Cerebellar cortex (tissue), 1 donor: ENCODE measurements around the gene IMPG2.

ENCODE experiments used
- DNase-seq: peaks from one replicate; pipeline ENCODE4 v3.0.0-alpha.2; 2015; ENCODE audit warnings: low spot score

The IMPG2 gene

DNA sequence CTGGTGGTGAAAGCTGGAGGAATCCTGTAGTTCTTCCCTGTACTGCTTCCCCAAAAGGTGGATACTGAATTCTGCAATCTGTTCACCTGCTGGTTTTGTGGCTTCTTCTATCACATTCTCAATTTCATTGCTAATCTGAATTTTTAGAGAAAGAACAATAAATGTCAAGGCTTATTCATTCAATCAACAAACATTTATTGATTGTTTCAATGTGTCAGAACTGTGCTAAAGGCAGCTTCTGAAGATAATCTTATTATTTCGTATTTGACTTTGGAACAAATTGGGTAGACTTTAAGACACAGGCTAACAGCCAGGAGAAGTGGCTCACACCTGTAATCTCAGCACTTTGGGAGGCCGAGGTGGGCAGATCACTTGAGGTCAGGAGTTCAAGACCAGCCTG lies 46.8 kb downstream of the IMPG2 start:
- DNase-seq, result no peak

DNA sequence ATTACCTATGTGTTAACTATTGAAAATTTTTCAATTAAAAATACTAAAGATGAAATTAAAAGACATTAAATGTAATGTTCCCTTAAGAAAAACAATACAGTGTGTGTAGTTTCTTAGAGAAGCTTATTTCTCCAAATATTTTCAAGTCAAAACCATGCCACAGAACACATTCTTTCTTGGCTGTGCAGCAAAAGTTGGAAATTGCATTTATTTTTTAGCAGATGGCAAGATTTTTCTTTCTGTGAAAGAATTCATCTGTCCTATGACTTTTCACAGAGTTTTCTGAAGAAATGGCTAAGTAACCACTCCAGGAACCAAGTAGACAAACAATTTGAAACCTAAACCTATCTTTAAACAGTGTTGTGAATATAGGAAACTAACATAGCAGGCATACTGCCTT lies 47.2 kb downstream of the IMPG2 start:
- DNase-seq, result no peak

- no peak for DNase-seq
These were observed 48.6 kb downstream of the IMPG2 start for GRCh38 chr3:101271728-101272127.

GRCh38 chr3:101270149-101270548 lies 50.2 kb downstream of the IMPG2 start:
- DNase-seq, result no peak

DNA sequence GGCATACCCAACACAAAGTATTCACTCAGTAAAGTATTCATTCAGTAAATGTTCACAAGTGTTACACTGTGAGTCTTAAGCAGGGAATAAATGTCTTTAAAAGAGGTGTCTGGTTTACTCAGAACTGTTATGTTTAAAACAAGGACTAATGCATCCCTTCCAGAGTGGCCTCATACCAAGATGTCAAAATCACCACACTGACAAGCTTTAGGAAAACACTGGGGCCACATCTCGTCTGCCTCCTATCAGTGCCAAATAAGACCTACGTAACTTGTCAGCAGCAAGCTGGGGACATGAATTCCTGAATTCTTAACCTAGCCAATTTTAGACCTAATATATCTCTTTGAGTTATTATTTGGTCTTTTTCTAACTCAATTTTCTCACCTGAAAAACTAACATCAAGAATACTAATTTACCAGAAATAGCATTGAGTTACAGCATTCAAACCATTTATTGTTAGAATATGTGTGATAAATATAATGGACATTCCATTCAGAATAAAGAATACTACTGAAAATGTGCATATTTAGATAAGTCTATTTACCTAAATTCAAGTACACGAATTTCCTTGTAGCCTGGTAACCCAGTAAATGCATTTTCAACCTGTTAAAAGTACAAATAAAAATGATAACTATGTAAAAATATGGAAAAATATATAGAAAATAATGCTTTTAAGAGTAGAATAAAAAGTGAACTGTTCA lies 51.3 kb downstream of the IMPG2 start:
- no peak for DNase-seq

DNA sequence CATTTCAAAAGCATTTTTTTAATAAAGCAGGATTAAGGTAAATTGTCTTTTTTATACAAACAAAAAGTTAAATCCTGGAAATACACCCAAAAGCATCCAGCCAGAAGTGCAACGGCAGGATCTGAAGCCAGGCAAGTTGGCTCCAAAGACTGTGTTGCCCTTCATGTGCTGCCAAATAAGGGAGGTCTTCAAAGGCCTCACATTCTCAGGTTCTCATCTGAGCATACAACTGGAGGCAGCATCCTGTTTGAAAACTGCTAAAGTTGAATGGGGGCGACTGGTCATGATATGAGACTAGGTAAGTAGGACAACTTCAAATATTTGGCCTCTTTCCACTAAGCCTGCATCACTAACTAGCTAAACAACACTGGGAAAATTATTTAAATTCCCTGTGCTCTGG lies 52.2 kb downstream of the IMPG2 start:
- DNase-seq, result no peak

GRCh38 chr3:101266566-101266965 lies 53.8 kb downstream of the IMPG2 start:
- DNase-seq, result no peak

DNA sequence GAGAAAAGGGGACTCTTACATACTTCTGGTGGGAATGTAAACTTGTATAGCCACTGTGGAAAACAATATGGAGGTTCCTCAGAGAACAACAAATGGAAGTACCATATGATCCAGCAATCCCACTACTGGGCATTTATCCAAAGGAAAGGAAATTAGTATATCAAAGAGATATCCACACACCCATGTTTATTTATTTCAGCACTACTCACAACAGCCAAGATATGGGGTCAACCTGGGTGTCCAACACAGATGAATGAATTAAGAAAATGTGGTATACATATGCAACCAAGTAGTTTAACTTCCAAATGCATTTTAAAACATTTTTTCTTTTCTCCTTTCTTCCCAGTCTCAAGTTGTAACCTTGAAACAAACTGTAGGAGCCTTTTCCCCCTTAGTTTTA lies 54.3 kb downstream of the IMPG2 start:
- DNase-seq, result no peak

- no peak for DNase-seq
These were observed 57.8 kb downstream of the IMPG2 start for GRCh38 chr3:101262393-101263240.

GRCh38 chr3:101261506-101261905 lies 58.9 kb downstream of the IMPG2 start:
- no peak for DNase-seq

GRCh38 chr3:101259485-101260341 lies 60.7 kb downstream of the IMPG2 start:
- DNase-seq, result no peak

DNA sequence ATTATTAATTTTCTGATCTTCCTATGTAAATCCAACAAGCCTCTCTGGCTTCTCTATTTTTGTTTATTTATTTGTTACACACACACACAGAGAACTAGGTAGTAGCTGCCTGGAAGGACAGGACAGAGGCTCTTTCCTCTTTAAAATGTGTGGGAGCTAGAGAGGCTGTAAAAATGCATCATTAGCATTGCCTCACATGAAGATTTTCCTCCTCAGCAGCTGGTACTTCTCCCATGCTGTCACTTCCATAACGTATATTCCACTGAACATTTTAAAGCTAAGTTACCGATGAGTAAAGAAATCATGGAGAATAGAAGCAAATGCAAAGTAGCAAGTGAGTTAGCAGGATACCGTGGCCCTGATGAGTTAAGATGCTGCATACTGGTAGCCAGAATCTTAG lies 63.9 kb downstream of the IMPG2 start:
- no peak for DNase-seq

GRCh38 chr3:101255441-101255840 lies 64.9 kb downstream of the IMPG2 start:
- no peak for DNase-seq

DNA sequence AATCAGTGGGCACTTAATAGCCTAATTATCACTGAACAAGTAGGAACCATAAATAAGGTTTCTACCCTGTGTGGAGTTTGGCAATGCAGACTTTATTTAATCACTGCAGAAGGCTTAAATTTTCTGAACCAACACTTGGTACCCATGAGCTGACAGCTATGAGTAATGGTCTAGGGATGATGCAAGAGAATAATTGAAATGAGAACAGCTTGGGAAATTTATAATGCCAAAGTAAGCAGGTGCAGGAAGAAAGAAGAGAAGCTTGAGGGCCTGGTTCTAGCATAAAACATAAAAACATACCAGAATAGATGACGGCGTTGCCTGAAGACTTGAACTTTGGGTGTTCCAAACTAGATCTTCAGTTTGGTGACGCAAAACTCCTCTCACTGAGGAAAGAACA lies 67.0 kb downstream of the IMPG2 start:
- no peak for DNase-seq

DNA sequence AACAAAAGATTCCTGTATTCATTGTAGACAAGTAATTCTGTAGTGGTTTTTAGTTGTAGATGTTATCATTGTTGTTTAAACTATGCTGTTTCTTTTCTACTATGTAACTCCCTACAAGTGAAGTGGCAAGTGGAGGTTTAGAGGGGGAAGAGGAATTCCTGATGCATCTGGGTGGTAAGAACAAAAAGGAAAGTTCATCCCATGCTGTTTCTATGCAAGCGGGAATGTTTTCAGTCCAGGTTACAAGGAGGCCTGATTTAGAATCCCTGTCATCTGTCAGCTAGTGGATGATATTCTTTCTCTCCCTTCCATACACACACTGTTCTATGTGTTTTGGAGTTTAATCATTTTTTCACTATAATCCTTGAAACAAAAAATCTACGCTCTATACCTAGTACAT lies 67.4 kb downstream of the IMPG2 start:
- no peak for DNase-seq

DNA sequence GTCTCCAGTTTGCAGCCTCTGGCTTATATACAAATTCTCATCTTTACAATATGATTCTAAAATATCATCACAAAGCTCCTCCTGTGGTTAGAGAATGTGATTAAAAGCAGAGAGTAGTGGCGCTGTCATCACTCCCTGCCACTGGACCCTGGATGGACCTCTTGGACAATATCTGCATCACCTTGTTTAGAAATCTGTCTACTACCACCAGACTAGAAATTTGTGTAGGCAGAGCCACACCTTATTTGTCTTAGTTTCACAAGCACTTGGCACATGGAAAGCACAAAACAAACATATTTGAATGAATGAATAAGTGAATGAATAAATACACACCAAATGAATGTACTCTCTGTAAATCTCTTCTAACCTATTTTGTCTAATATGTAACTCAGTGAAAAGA lies 68.1 kb downstream of the IMPG2 start:
- no peak for DNase-seq

DNA sequence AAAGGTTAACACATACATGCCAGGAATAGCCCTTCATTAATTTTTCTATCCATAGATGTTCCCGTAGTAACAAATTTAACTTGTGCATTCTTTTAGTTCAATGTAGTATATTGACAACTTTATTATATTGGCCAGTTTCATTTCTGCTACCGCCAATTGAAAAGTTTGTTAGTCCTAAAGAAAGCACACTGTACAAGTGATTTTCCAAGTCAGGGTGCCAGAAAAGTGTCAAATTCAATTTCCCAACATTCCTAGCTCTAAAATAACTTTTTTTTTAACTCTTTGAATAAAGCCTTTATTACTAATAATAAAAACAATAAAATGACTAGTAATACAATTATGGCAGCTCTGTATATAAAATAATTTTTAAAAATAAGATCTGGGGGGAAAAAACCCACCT lies 68.9 kb downstream of the IMPG2 start:
- DNase-seq, result no peak

DNA sequence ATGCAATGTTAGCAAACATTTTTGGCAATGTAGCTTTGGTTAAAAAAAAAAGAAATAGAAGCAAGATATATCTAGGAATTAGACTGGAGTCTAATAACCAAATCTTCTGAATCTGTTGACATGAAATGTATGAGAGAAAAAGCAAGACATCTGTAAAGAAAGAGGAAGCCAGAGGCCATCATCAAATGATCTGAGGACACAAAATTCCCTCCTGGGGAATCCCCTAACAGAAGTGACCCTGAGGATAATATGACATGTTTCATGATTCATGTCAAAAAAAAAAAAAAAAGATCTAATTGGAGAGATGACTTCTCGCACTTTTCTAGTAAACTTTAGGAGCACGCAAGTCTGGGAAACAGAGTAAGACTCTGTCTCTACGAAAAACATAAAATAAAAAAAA lies 70.9 kb downstream of the IMPG2 start:
- DNase-seq, result no peak

DNA sequence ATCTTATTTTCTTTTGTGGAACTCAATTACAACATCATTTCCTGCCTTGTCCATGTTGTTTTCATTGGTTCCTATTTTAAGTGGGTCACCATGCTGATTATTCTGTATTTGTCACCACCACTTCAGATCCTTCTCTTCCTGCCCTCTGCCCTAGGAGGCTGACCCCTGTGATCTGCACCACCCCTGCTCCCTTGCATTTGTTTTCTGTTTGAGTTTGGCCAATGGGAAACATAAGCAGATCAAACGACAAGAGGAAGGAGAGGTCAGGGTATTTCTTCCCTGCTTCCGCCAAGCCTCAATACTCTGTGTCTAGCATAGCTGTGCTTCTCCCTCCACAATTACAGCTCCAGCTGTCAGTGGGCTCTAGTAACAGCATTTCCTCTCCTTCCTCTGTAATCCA lies 71.6 kb downstream of the IMPG2 start:
- DNase-seq, result no peak

DNA sequence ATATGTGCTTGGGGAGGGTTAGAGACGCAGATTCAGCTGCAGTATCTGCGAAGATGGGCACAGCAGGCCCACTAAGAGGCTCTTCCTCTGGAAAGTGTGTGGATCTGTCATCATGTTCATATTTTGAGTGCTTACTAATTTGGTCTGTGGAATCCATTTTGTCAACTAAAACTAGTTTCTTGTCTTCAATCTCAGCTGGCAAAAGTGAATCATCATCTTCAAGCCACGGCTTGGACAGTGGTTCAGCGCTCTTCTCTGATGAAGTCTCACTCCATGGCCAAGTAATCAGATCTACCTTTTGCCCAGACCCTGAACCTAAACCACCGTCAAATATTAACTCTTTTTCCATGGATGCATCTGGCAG lies 76.2 kb downstream of the IMPG2 start:
- no peak for DNase-seq

GRCh38 chr3:101243285-101244211 lies 76.8 kb downstream of the IMPG2 start:
- no peak for DNase-seq
